Erythroblast (primary cell): Measurements from ENCODE around the gene ERMARD.

Source experiments
- GATA1 ChIP-seq: IDR thresholded peaks from 2 replicates; pipeline ENCODE4 v1.6.1; 2011; ENCODE audit warnings: low read depth, mild to moderate bottlenecking, control low read depth, low read length, moderate library complexity
- POLR2A ChIP-seq: IDR thresholded peaks from 2 replicates; pipeline ENCODE4 v1.6.1; 2011; ENCODE audit warnings: mild to moderate bottlenecking, low read length

DNA sequence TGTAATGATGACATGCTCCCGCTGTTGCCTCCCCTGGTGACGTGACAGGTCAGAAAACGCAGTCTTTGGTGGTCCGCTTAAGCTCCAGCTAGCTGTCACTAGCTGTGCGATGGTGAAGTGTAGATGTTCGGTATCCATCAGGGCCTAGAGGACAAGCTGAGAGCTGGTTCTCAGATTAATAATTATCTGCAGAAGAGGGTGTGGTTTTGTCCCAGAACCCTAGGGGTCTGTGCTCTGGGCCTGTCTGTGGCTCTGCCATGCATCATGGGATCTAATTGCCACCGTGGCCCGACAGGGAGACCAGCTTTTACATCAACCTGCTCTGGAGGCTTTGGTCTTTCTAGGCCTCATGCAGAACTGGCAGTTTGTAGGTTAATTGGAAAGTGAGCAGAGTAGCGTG, 34.1 kb downstream of the ERMARD start:
- TF ChIP-seq POLR2A (no peak), GATA1 (no peak)
